Dendritic cell treated with granulocyte-macrophage colony-stimulating factor and Interleukin-4, amounts not matched to agents 40 ng/mL and 50 ng/mL, for 4 days (primary cell): ENCODE data around the gene IGSF21.

Experiments used
- H3K27ac Mint-ChIP-seq: one replicate; pipeline ENCODE4 v1.8.0; 2022; ENCODE audit warnings: mild to moderate bottlenecking, mixed read lengths
- H3K27me3 Mint-ChIP-seq: one replicate; pipeline ENCODE4 v1.8.0; 2022; ENCODE audit warnings: mild to moderate bottlenecking, mixed read lengths
- H3K36me3 Mint-ChIP-seq: one replicate; pipeline ENCODE4 v1.8.0; 2022; ENCODE audit warnings: low read depth, mixed read lengths
- H3K4me1 Mint-ChIP-seq: one replicate; pipeline ENCODE4 v1.8.0; 2022; ENCODE audit warnings: low read depth, mixed read lengths
- H3K4me3 Mint-ChIP-seq: one replicate; pipeline ENCODE4 v1.8.0; 2022; ENCODE audit warnings: mild to moderate bottlenecking, moderate library complexity, mixed read lengths
- H3K9me3 Mint-ChIP-seq: one replicate; pipeline ENCODE4 v1.8.0; 2022; ENCODE audit warnings: mixed read lengths
- intact Hi-C: fragments of 100-400 bp; cut with micrococcal nuclease; formaldehyde crosslinking; loops from one replicate; pipeline ENCODE4 v1.15.0; 2022

Gene IGSF21

DNA sequence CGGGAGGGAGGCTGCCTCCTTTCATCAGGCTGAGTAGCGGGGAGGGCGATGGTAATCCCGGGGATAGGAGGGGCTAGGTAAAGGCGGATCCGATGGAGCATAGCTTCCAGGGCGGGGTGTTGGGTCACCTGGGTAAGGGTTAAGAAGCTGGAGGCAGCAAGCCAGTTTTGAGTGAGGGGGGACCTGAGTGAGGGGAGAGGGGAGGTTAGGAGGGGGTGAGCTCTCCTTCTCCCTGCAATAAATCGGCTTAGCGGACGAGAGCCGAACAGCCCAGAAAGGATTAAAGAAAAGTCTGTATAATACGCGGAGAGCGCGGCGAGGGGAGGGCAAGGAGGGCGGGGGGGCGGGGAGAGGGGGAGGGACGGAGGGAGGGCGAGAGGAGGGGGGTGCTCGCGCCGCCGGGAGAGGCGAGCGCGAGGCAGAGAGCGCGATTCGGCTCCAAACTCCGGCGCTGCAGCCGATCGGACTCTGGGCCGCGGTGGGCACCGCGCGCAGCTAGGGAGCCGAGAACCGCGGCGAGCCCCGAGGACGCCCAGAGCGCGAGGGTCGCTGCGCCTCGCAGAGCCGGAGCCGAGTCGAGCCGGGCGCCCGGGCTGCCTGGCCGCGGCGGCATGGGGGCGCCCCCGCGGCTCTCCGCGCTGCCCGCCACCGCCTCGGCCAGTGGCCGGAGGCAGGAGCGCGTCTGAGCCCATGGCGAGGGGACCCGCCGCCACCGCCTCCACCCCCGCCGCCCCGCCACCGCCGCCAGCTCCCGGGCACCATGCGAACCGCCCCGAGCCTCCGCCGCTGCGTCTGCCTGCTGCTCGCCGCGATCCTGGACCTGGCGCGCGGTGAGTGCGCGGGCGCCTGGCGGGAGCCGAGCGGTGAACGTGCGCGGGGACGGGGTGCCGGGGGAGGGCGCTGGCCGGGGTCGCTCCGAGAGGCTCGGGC lies at the start of gene IGSF21:
Gene IGSF21, plus strand, starts transcription at position 430 of the 930 bp plus-strand sequence. Its CDS starts 331 bp downstream, at position 761.
- peaks cover 80% of the 10 kb centered on the region for H3K27me3 Mint-ChIP-seq
- H3K4me1 Mint-ChIP-seq = peaks cover 8% of the 10 kb centered on the region
- H3K36me3 Mint-ChIP-seq = no peaks in the 10 kb centered on the region
- H3K4me3 Mint-ChIP-seq = no peak within 1 kb of the TSS
- H3K9me3 Mint-ChIP-seq = no peaks in the 10 kb centered on the region
- H3K27ac Mint-ChIP-seq = no peak within 1 kb of the TSS
- intact Hi-C loops = loop anchor here (10.0 kb wide), 2 partner anchors 107 to 613 kb away; no protein-coding TSS in a partner anchor

DNA sequence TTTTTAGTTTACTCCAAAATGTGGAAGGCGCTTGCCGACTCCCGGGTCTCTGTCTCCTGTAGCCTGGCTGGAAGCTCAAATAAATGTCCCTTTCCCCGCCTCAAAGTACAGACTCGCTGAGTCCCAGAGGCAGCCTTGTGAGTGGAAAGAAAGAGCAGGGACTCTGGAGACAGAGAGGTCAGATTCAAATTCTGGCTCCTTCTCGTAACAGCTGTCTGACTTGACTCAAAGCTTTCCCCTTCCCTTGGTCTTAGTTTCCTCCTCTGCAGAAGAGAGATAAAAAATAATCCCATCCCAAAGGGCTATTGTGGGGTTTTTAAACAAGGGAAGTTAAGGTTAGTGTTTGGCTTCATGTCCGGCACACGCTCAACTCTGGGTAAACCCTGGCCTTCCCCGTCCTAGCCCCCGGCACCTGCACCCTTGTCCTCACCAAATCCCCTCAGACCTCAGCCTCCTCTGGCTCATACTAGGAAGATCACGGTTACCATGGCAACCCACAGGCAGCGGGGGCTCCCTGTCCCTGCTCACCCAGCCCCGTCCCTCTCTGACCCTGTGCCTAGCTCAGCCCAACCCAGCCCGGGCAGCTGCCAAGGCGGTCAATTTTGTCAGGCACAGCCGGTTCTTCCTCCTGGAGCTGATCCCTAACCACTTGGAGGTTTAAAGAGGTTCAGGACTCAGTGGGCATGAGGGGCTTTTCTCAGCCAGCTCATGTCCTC lies 49.2 kb upstream of the IGSF21 start:
- Mint-ChIP-seq H3K27ac (no peak overlapping the region), H3K9me3 (peaks cover 13% of the 10 kb centered on the region), H3K4me1 (no peaks in the 10 kb centered on the region), H3K36me3 (no peaks in the 10 kb centered on the region), H3K27me3 (peaks cover 1% of the 10 kb centered on the region), H3K4me3 (no peak overlapping the region)
- intact Hi-C loops = no loop called here

DNA sequence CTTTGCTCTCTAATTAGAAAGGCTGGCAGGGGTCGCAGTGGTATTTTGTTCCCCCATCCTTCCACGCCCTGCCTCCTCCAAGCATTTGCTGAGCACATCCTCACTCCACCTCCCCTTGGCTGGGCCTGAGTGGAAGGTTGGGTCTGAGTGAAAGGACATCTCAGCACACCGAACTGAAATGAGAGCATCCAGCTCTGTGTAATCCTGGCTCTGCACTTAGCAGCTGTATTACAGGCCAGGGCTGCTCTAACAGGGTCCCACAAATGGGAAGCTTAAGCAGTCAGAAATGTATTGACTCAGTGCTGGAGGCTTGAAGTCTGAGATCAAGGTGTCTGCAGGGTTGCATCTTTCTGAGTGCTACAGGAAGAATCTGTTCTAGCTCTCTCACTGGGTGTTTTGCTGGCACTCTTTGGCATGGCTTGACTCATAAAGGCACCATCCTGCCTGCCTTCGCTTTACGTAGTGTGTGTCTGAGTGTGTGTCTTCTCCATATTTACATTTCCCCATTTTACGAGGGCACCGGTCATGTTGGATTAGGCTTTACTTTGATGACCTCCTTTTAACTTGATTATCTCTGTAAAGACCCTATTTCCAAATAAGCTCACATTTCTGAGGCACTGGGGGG lies 48.5 kb upstream of the IGSF21 start:
- no peaks in the 10 kb centered on the region for H3K36me3 Mint-ChIP-seq
- no peak overlapping the region for H3K27ac Mint-ChIP-seq
- peaks cover 1% of the 10 kb centered on the region for H3K27me3 Mint-ChIP-seq
- intact Hi-C loops = no loop called here
- H3K4me3 Mint-ChIP-seq = no peak overlapping the region
- H3K9me3 Mint-ChIP-seq = peaks cover 13% of the 10 kb centered on the region
- no peaks in the 10 kb centered on the region for H3K4me1 Mint-ChIP-seq

DNA sequence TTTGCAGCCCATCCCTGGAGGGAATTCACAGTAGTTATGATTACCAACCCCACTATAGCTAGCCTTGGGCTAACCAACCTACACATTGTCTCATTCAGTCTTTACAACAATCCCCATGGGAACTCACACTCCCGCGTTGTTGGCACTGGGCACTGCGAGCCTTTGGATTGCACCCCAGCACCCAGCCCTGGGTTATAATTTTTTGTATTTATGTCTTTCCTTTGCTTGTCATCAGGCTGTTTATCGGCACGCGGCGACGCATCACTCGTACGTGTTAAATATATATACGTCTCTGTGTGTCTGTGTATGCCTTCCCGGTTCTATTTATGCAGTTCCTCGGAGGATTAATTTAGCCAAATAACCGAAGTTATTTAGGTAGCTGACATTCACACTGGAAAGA lies 47.2 kb upstream of the IGSF21 start:
- H3K4me3 Mint-ChIP-seq = no peak overlapping the region

DNA sequence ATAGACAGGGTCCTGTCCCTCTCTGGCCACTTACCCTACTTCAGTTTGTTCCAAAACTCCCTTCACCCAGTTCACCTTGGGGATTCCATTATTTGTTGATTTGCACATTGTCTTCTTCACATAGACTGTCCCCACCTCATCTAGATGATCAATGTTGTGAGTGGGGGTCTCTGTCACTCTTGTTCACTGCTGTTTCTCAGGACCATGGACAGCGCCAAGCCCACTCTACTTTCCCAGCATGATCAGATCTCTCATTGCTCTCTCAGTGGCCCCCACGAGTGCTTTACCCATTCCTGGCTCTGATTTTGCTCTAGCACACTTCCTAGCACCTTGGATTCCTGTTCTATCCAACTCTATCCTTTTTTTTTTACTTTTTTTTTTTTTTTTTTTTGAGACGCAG lies 45.4 kb upstream of the IGSF21 start:
- Mint-ChIP-seq H3K9me3 (peaks cover 13% of the 10 kb centered on the region), H3K27me3 (peaks cover 3% of the 10 kb centered on the region), H3K4me1 (no peaks in the 10 kb centered on the region), H3K27ac (no peak overlapping the region), H3K4me3 (no peak overlapping the region), H3K36me3 (no peaks in the 10 kb centered on the region)
- intact Hi-C loops = no loop called here

More for the DNA sequence above, 47.2 kb upstream of the IGSF21 start:
- intact Hi-C loops = no loop called here
- Mint-ChIP-seq H3K36me3 (no peaks in the 10 kb centered on the region), H3K27ac (no peak overlapping the region), H3K4me1 (no peaks in the 10 kb centered on the region), H3K9me3 (peaks cover 13% of the 10 kb centered on the region), H3K27me3 (peaks cover 3% of the 10 kb centered on the region)

DNA sequence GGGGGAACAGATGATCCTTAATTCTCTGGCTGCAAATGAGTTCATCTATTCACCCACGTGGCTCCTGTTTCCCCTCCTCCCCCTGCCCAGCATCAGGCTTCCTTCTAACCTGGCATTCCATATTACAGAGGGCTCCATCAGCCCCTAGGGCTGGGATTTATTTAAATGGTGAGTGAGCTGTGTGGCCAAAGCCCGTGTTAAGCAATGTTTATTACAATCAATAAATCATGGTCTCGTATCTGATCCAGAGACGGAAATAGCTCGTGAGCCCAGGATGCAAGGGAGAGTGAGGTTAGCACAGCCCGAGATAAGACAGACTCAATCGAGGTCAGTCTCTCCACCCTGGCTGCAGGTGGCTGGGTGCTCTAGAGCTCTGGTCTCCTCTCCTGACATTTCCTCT lies 43.1 kb upstream of the IGSF21 start:
- intact Hi-C loops = no loop called here
- peaks cover 2% of the 10 kb centered on the region for H3K27me3 Mint-ChIP-seq
- no peaks in the 10 kb centered on the region for H3K36me3 Mint-ChIP-seq
- H3K4me3 Mint-ChIP-seq = no peak overlapping the region
- H3K9me3 Mint-ChIP-seq = peaks cover 13% of the 10 kb centered on the region
- no peak overlapping the region for H3K27ac Mint-ChIP-seq
- H3K4me1 Mint-ChIP-seq = no peaks in the 10 kb centered on the region

DNA sequence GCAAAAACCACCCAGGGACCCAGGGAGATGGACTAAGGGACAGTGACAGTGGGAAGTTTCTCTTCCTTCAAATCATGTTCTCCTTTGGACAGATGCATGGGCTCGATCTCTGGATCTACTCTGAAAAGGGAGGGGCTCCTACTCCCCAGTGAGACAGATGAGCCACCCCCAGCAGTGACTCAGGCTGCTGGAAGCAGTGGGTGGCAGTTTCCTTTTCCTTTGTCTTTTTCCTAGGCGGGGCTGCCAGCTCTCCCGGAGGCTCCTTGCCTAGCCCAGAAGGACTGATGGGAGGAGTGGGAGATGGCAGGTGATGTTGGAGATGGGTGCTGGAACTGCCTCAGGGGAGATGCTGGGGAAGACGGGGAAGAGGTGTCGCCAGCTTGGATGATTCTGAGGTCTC lies 41.0 kb upstream of the IGSF21 start:
- H3K4me1 Mint-ChIP-seq = no peaks in the 10 kb centered on the region
- H3K36me3 Mint-ChIP-seq = no peaks in the 10 kb centered on the region
- no peak overlapping the region for H3K27ac Mint-ChIP-seq
- H3K27me3 Mint-ChIP-seq = peaks cover 2% of the 10 kb centered on the region
- intact Hi-C loops = no loop called here
- H3K9me3 Mint-ChIP-seq = peaks cover 11% of the 10 kb centered on the region
- H3K4me3 Mint-ChIP-seq = no peak overlapping the region

DNA sequence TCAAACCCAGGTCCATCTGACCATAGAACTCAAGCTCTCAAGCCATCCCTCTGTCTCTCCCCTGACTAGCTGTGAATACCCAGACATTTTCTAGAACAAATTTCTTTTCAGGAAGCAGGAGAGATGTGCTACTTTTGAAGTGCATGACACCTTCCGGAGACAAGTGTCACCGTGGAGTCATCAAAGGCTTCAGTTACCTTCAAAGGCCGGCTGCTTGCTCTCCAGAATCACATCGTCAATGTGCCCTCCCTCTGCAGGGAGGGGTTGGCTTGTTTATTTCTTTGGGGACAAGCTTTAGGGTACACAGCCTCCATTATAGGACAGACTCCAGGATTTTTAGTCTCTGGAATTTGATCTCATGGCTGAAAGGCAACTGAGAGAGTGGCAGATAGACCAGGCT lies 37.7 kb upstream of the IGSF21 start:
- no peaks in the 10 kb centered on the region for H3K9me3 Mint-ChIP-seq
- no peaks in the 10 kb centered on the region for H3K36me3 Mint-ChIP-seq
- H3K27ac Mint-ChIP-seq = no peak overlapping the region
- intact Hi-C loops = no loop called here
- H3K27me3 Mint-ChIP-seq = peaks cover under 1% of the 10 kb centered on the region
- H3K4me1 Mint-ChIP-seq = no peaks in the 10 kb centered on the region
- H3K4me3 Mint-ChIP-seq = no peak overlapping the region

DNA sequence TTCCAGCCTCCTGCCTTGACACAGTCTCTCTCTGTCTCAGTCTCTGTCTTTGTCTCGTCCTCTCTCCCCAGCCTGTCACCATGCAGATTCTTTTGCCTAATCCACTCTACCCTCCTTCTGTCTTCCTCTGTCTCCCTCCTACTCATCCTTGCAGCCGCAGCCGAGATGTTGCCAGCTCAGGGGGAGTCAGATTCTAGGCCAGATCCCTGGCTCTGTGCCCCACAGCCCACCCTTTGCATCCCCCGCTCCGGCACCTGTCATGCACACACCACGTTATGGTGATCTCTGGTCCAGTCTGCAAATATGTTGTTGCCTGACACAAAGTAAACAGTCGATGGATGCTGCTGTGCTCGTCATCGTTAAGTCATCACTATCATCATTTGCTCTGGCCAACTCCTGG lies 35.5 kb upstream of the IGSF21 start:
- H3K4me3 Mint-ChIP-seq = no peak overlapping the region
- H3K9me3 Mint-ChIP-seq = no peaks in the 10 kb centered on the region
- no peaks in the 10 kb centered on the region for H3K27me3 Mint-ChIP-seq
- H3K27ac Mint-ChIP-seq = no peak overlapping the region
- intact Hi-C loops = no loop called here
- no peaks in the 10 kb centered on the region for H3K36me3 Mint-ChIP-seq
- no peaks in the 10 kb centered on the region for H3K4me1 Mint-ChIP-seq

DNA sequence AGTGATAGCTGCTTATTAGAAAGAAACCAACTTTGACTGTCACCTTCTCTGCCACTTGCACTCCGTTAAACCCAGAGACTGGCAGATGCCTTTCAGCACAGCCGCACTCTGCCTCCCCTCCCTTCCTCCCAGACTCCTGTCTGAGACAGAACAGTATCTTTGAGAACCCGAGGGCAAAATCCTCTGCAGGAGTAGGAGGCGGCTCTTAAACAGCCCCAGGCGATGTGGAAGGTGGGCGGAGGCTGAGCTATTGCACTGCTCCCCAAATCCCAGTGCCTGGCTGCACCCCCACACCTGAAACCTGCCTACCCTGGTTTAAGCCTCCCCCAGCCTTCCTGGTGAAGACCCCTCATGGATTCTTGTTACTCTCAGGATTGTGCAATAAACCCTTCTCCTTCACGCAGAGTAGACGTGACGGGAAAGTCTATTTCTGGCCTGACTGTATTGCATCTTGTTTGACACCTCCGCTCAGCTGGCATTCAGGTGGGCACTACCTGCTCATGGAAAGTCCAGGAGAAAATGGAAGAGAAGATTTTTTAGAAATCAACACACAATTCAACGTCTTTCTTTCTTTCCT lies 34.4 kb upstream of the IGSF21 start:
- Mint-ChIP-seq H3K36me3 (no peaks in the 10 kb centered on the region), H3K9me3 (no peaks in the 10 kb centered on the region), H3K27me3 (no peaks in the 10 kb centered on the region), H3K4me1 (no peaks in the 10 kb centered on the region), H3K27ac (no peak overlapping the region), H3K4me3 (no peak overlapping the region)
- intact Hi-C loops = no loop called here

DNA sequence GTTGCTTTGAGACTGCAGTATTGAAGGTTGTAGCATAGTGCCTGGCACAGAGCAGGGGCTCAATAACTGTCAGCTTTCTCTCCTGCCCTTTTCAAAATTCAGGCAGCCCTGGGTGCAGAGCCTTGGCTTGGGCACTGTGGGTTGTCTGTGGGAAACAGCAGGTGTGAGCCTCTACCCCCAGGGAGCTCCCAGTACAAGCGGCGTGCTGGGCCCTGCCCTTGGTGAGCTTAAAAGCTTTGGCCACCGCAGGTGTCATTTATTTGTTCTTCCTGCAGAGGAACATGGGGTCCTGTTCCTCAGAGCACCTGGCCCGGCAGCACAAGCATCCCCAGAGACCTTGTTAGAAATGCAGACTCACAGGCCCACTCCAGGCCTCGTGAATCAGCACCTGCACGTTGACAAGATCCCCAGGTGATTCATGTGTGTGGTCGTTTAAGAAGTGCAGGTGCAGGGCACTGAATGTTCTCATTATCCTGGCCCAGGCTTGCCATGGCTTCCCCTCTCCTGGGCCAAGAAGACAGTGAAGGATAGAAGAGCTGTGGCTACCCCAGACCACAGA lies 29.9 kb upstream of the IGSF21 start:
- no peak overlapping the region for H3K27ac Mint-ChIP-seq
- H3K4me1 Mint-ChIP-seq = no peaks in the 10 kb centered on the region

DNA sequence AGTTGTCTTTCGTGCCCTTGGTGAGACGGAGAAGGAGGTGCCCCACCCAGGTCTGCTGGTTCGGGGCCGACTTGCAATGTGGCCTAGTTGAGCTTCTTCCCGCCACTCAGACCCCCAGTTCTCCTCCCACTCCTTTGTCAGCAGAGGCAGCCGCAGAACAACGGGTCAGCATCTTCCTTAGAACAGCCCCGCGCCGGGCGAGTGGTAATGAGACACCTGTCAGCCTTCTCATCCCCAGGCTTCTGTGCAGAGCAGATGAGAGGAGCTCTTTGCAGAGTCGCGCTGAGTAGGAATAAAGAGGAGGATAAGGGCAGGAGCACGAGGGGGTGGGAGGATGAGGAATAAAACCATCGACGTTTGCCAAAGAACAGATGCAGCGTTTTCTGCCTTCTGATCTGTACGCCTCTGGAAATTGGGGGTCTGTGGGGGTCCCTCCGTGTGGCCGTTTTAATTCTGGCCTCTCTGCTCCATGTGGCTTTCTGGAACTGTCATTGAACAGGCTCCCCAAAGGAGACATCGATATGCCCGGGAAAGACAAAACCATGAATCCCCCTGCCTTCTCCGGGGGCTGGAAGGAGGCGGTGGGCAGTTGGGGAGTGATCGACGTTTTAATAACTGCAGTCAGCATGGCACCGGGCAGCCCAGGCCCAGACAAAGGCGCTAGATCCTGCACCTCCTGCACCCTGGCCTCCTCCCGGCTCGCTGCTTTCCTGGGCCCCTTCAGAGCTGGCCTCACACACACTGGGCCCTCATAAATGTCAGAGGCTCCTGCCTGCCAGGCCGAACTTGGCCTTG lies 27.5 kb upstream of the IGSF21 start:
- no peaks in the 10 kb centered on the region for H3K9me3 Mint-ChIP-seq

More for the DNA sequence above, 29.9 kb upstream of the IGSF21 start:
- H3K27me3 Mint-ChIP-seq = peaks cover 2% of the 10 kb centered on the region
- H3K36me3 Mint-ChIP-seq = no peaks in the 10 kb centered on the region
- no peaks in the 10 kb centered on the region for H3K9me3 Mint-ChIP-seq
- no peak overlapping the region for H3K4me3 Mint-ChIP-seq
- intact Hi-C loops = no loop called here

More for the DNA sequence above, 27.5 kb upstream of the IGSF21 start:
- Mint-ChIP-seq H3K4me1 (no peaks in the 10 kb centered on the region), H3K36me3 (no peaks in the 10 kb centered on the region), H3K4me3 (no peak overlapping the region), H3K27ac (no peak overlapping the region), H3K27me3 (peaks cover 2% of the 10 kb centered on the region)
- intact Hi-C loops = no loop called here
